Neural cell (in vitro differentiated cells): ENCODE measurements around the gene RASA4B.
"Not testable (repeated sequence)": the region's sequence is repeated elsewhere in the genome, so short reads cannot be mapped to it uniquely, and the experiment has no call there.

Experiments used
- EP300 ChIP-seq: fragments of 450-650 bp; conservative IDR thresholded peaks from 2 replicates; pipeline ENCODE4 v1.6.1; 2014; ENCODE audit warnings: antibody characterized with exemption, mild to moderate bottlenecking, moderate library complexity; ENCODE audit not compliant: poor library complexity, severe bottlenecking
- MXI1 ChIP-seq: fragments of 450-650 bp; conservative IDR thresholded peaks from 2 replicates; pipeline ENCODE4 v1.6.1; 2014; ENCODE audit warnings: antibody characterized with exemption, mild to moderate bottlenecking; ENCODE audit not compliant: poor library complexity, severe bottlenecking
- SMC3 ChIP-seq: fragments of 450-650 bp; conservative IDR thresholded peaks from 2 replicates; pipeline ENCODE4 v1.6.1; 2014; ENCODE audit warnings: antibody characterized with exemption, mild to moderate bottlenecking, moderate library complexity; ENCODE audit not compliant: poor library complexity
- TAF1 ChIP-seq: IDR thresholded peaks from 2 replicates; pipeline ENCODE4 v1.6.1; 2012; ENCODE audit warnings: low read depth
- TF ChIP-seq, protein P1 (sequence below): fragments of 450-650 bp; IDR thresholded peaks from 2 replicates; pipeline ENCODE4 v1.5.1; 2014; ENCODE audit warnings: antibody characterized with exemption, mild to moderate bottlenecking, moderate library complexity; ENCODE audit not compliant: poor library complexity, severe bottlenecking

DNA sequence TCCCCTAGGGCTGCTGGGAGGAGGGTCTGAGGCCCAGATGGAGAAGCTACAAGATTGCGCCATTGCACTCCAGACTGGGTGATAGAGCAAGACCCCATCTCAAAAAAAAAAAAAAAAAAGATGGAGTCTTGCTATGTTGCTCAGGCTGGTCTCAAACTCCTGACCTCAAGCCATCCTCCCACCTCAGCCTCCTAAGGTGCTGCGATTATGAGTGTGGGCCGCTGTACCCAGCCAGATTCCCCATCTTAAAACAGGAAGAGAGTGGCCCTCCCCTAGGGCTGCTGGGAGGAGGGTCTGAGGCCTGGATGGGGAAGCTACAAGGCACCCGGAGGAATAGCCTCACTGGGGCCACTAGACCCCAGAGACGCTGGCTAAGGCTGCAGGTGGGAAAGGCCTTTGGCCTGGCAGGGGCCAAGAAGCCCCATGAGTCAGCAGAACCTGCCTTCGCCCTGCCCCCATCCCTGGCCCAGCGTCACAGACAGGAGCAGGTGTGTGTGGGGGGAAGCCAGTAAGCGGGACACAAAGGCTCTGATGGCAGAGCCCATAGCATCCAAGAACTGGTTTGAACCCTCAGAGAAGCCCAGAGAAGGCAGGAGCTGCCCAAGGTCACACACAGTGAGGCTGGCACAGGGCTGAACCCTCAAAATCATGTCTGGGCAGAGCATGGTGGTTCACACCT is 10.0 kb downstream of the RASA4B start:
- not testable (repeated sequence) for TF ChIP-seq MXI1, SMC3, EP300, TAF1
- TF ChIP-seq, protein P1, sequence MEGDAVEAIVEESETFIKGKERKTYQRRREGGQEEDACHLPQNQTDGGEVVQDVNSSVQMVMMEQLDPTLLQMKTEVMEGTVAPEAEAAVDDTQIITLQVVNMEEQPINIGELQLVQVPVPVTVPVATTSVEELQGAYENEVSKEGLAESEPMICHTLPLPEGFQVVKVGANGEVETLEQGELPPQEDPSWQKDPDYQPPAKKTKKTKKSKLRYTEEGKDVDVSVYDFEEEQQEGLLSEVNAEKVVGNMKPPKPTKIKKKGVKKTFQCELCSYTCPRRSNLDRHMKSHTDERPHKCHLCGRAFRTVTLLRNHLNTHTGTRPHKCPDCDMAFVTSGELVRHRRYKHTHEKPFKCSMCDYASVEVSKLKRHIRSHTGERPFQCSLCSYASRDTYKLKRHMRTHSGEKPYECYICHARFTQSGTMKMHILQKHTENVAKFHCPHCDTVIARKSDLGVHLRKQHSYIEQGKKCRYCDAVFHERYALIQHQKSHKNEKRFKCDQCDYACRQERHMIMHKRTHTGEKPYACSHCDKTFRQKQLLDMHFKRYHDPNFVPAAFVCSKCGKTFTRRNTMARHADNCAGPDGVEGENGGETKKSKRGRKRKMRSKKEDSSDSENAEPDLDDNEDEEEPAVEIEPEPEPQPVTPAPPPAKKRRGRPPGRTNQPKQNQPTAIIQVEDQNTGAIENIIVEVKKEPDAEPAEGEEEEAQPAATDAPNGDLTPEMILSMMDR = not testable (repeated sequence)
